GM21447 (cell line): ENCODE data around the gene CES5A.
"Not testable (repeated sequence)": the region's sequence is repeated elsewhere in the genome, so short reads cannot be mapped to it uniquely, and the experiment has no call there.

Source experiments
- ATAC-seq: cut with Tn5 transposase; IDR thresholded peaks from one replicate; pipeline ENCODE4 v1.9.1; 2021; ENCODE audit not compliant: unreplicated experiment

Gene CES5A

GRCh38 chr16:55832425-55832772, 42.8 kb downstream of the CES5A start:
- no peak for ATAC-seq

- no peak for ATAC-seq
These were observed 44.4 kb downstream of the CES5A start for GRCh38 chr16:55830658-55831294.

GRCh38 chr16:55829232-55829631, 45.9 kb downstream of the CES5A start:
- ATAC-seq = not testable (repeated sequence)

DNA sequence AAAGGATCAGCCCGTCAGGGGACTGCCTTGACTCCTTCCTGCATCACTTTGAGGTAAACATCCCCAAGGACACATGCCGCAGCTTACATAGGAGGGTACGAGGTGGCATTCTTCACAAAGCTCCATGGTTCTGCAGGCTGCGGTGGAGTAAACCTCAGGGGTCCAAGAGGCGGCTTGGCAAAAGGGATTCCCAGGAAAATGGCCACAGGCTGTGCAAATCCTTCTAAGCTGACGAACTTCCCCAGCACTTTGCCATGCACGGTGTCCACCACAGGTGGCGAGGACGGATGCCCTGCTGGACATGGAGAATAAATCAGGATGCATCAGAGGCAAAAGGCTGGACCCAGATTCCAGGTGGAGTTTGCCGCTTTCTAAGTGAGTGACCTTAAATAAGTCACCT, 46.5 kb downstream of the CES5A start:
- no peak for ATAC-seq

- no peak for ATAC-seq
These were observed 50.0 kb downstream of the CES5A start for GRCh38 chr16:55825115-55825728.

DNA sequence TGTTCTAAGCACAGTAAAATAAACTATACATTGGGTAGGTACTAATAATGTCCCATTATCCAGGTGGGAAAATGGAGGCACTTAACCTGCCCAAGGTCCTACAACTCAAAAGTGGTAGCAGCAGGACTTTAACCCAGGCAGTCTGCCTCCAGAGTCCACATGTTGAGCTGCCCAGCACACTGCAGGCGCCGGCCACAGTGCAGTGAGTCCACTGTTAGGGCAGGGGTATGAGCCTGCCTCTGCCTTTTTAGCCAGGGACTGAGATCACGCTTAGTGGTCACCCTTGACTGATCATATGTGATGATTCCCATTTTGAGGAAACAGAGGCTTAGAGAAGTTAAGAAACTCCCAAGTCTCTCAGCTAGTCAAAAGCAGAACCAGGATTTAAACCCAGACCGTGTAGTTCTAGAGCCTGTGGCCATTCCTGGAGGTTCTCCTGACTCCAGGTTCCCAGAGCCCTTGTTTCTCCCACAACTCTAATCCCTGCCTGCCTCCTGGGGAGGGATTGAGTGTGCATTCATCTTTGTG, 50.6 kb downstream of the CES5A start:
- no peak for ATAC-seq

- ATAC-seq = no peak
These were observed 52.8 kb downstream of the CES5A start for GRCh38 chr16:55822280-55822810.

DNA sequence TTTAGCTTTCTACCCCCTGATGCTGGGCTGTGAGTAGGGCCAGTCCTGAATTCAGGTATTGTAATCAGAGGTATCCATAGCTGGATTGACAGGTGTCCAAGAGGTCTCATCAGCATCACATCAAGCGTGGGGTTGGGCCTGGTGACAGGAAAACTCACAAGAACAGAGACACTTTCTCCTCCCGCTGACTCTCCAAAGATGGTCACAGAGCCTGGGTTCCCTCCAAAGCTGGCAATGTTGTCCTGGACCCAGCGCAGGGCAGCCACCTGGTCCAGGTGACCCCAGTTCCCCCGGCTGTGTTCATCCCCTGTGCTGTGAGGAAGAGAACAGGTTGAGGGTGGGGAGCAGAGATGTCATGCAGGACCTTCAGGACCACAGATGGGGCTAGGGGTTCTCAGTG, 54.0 kb downstream of the CES5A start:
- ATAC-seq = no peak

GRCh38 chr16:55820615-55821014, 54.6 kb downstream of the CES5A start:
- no peak for ATAC-seq

GRCh38 chr16:55817236-55817912, 57.8 kb downstream of the CES5A start:
- ATAC-seq = no peak

DNA sequence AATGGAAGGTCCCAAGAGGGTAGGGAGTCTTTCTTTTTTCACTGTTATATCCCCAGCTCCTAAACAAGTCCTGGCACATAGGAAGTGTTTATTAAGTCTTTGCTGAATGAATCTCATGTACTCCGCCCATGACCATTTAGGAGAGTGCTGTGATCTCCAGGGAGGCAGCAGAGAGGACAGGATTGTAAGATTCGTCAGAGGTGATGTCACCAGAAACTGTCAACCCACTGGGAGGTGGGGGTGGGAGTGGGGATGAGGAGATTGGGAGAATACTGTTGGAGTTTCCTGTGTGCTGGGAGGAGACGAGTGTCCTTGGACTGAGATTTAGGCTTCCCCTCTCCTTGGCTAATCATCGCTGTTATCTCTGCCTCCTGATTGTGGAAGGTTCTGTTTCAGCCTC, 59.0 kb downstream of the CES5A start:
- not testable (repeated sequence) for ATAC-seq

GRCh38 chr16:55815320-55815719, 59.9 kb downstream of the CES5A start:
- no peak for ATAC-seq

- not testable (repeated sequence) for ATAC-seq
These were observed 61.0 kb downstream of the CES5A start for GRCh38 chr16:55814174-55814573.

DNA sequence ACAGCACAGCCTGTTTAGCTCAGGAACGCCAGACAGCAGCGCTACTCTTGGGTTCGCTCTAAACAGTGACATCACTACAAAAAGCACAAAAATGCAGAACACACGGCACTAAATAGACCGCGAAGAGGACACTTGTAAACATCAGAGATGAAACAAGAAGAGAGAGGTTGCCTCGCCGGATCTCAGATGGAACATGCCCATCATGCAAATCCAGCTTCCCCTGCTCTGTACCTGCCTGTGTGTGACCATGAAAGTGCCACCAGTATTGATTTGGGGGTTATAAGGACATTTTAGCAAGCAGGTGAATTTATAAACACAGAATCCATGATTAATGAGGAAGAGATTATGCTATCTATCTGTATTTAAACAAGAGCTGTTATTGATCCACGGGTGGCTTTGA, 61.4 kb downstream of the CES5A start:
- not testable (repeated sequence) for ATAC-seq

- no peak for ATAC-seq
These were observed 62.2 kb downstream of the CES5A start for GRCh38 chr16:55812951-55813350.

DNA sequence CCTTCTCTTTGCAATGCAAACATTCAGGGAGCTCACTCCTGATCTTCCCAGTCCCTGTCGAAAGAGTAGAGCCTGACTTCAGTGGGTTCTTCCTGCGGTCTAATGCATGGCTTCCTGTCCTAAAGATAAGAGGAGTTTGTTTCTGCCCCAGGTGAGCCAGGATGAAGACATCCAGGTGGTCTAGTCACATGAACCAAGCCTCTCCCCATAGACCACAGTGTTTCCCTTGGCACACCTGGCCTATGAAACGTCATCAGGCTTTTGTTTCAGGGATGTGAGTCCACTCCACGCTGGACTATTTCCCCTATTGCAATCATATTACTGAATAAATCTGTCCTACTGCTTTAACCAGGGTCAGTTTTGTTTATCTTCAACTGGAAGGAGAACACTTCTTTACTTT, 63.4 kb downstream of the CES5A start:
- no peak for ATAC-seq

DNA sequence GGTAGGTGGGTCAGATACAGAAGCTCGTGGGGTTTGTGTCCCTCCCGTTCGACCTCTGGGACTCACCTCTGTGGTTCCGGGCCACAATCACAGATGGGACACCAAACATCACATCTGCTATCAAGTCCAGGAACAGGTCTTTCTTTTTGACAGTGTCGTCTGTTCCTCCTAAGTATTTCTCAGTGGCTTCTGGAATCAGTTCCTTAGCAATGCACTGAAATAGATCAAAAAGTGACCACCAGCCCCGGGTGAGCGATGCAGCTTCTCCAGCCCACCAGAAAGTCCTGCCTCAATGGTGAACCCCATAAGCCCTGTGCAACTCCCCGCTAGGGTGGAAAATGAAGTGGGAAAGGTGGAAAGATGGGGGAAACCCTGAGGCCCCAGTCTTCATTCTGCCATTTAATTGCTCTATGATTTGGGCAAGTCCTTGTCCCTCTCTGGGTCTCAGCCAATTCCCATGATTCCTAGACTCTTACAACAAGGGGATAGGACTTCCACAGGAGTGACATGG, 64.7 kb downstream of the CES5A start:
- ATAC-seq = no peak

DNA sequence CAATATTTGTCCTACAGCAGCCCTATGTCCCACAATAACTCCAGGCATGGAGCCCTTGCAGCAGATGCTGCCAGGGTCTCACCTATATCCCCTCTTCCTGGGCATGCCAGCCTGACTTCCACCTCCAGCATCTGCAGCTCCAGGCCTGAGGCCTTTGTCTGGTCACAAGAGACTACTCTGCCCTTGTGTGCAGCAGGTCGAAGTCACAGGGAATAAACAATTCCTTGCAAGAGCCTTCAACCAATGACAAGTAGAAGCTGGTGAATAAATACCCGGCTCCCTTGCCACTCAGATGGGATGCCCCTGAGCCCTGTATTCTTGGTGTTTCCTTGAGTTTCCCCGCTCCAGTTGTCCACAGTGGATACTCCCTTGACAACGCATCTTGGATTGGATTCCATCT, 65.3 kb downstream of the CES5A start:
- no peak for ATAC-seq

- ATAC-seq = no peak
These were observed 65.8 kb downstream of the CES5A start for GRCh38 chr16:55809386-55809785.

- not testable (repeated sequence) for ATAC-seq
These were observed 66.9 kb downstream of the CES5A start for GRCh38 chr16:55808286-55808685.

GRCh38 chr16:55805104-55805503, 70.1 kb downstream of the CES5A start:
- not testable (repeated sequence) for ATAC-seq

DNA sequence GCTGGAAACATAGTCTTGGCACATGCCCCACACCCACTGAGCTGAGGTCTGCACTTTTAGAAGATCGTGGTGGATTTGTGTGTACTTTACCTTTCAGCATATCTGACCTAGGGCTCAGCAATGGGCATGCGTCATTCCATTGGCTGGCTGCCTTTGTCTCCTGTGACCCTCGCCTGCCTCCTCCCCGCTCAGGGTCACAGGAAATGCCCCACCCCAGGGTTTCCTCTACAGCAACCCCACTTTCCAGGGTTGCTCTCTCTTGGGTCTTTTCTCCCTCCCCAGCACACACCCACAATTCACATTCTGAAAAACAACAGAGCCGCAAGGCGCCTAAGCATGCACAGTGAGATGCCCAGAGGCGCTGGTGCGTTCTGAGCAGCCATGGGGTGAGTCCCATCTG, 71.5 kb downstream of the CES5A start:
- not testable (repeated sequence) for ATAC-seq
